ENCODE results near the gene PCSK4.

DNA sequence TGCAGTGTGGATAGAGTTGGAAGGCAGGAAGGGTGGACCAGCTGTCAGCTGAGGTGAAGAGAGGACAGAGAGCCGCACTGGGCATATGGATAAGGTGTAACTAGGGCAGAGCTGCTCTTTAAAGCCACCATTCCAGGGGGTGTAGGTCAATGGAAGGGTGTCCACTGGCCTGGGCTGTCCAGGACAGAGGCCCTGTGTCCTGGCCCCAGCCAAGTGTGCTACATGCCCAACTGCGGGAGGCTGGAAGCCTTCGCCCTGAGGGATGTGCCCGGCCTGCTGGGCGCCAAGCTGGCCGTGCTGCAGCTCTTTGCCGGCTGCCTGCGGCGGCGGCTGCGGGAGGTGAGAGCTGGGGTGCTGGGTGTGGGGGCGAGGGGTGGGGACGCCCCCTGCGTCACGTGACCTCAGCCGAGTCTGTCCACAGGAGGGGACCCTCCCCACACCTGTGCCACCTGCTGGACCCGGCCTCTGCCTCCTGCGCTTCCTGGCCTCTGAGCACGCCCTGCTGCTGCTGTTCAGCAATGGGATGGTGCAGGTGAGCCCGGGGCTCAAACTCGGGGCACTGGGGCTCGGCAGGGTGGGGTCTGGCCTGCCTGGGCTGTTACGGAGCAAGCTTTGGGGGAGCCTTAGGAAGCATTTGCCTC, 43.5 kb upstream of the PCSK4 start:
- TF ChIP-seq POLR2AphosphoS5 (IDR thresholded peaks at IDR 0.05; ENCODE audit: low read depth, low read length) = no peak
- no peak for TF ChIP-seq POLR2A (IDR thresholded peaks at IDR 0.05; ENCODE audit: low read depth, low read length)

Data from GM12892 (cell line).